Stimulated activated CD4-positive, alpha-beta T cell treated with anti-CD3 and anti-CD28 coated beads, Interleukin-1b, Interleukin-23, amount 100 ng/mL, for 4 hours (primary cell): ENCODE results near the gene HDAC5.
"Not testable (repeated sequence)": the region's sequence is repeated elsewhere in the genome, so short reads cannot be mapped to it uniquely, and the experiment has no call there.

Experiments used
- DNase-seq, 2 donors: peaks; one replicate each; pipeline ENCODE4 v3.0.0-alpha.2; 2020; ENCODE audit warnings: low read depth in 2 of 2

The HDAC5 gene

GRCh38 chr17:44133918-44134476 is 10.6 kb upstream of the HDAC5 start:
- no peak for DNase-seq

- no peak for DNase-seq
These were observed 8.9 kb upstream of the HDAC5 start for GRCh38 chr17:44132275-44132821.

- DNase-seq, result not testable (repeated sequence)
These were observed 7.9 kb upstream of the HDAC5 start for GRCh38 chr17:44131372-44131771.

- no peak for DNase-seq
These were observed 7.4 kb upstream of the HDAC5 start for GRCh38 chr17:44130693-44131349.

- no peak for DNase-seq
These were observed 4.9 kb upstream of the HDAC5 start for GRCh38 chr17:44128383-44128782.

- no peak for DNase-seq
These were observed 637 bp upstream of the HDAC5 start for GRCh38 chr17:44124118-44124438.

GRCh38 chr17:44122816-44123355 is 555 bp downstream of the HDAC5 start:
- DNase-seq, result no peak

GRCh38 chr17:44121997-44122815 is 1.2 kb downstream of the HDAC5 start:
- no peak for DNase-seq

- no peak for DNase-seq
These were observed 2.4 kb downstream of the HDAC5 start for GRCh38 chr17:44120851-44121605.

GRCh38 chr17:44120281-44120680 is 3.2 kb downstream of the HDAC5 start:
- not testable (repeated sequence) for DNase-seq

- no peak for DNase-seq
These were observed 3.6 kb downstream of the HDAC5 start for GRCh38 chr17:44119798-44120197.

GRCh38 chr17:44119062-44119461 is 4.4 kb downstream of the HDAC5 start:
- no peak for DNase-seq

GRCh38 chr17:44118427-44119050 is 4.9 kb downstream of the HDAC5 start:
- no peak for DNase-seq

GRCh38 chr17:44117351-44117750 is 6.1 kb downstream of the HDAC5 start:
- DNase-seq, result no peak

GRCh38 chr17:44115585-44116415 is 7.6 kb downstream of the HDAC5 start:
- DNase-seq, result peak in 1 of 2 donors; percentile 18

GRCh38 chr17:44113868-44114840 is 9.3 kb downstream of the HDAC5 start:
- DNase-seq, result no peak

- no peak for DNase-seq
These were observed 10.1 kb downstream of the HDAC5 start for GRCh38 chr17:44113382-44113781.

- DNase-seq, result no peak
These were observed 10.9 kb downstream of the HDAC5 start for GRCh38 chr17:44112284-44113280.
